Fibroblast of the conjunctiva (primary cell): ENCODE data around the gene LDLRAD4.
"Not testable (repeated sequence)": the region's sequence is repeated elsewhere in the genome, so short reads cannot be mapped to it uniquely, and the experiment has no call there.

Experiments used
- DNase-seq: peaks from one replicate; pipeline ENCODE4 v3.0.0-alpha.2; 2010; ENCODE audit warnings: low read depth

The LDLRAD4 gene

GRCh38 chr18:13676471-13676870 lies 457.9 kb downstream of the LDLRAD4 start:
- no peak for DNase-seq

GRCh38 chr18:13677350-13677749 lies 458.8 kb downstream of the LDLRAD4 start:
- DNase-seq = not testable (repeated sequence)

DNA sequence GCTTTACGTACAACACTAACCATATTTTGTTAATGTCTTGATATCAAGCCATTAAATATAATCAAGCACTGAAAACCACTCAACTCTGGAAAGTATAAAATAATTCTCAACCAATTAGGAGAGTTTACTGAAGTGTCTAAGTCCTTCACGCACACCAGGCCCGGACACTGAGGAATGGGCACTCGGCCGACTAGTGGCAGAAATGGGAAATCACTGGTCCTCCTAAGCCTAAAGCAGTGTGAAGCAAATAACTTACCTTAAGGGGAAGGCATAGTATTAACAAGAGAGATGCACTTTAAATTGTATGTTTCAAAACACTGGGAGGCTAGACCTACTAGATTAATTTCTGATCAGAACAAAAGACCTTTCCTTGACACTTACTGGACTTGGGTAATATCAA lies 462.1 kb downstream of the LDLRAD4 start:
- DNase-seq = no peak

- DNase-seq = no peak
Observed at GRCh38 chr18:13681701-13682100, 463.1 kb downstream of the LDLRAD4 start.

DNA sequence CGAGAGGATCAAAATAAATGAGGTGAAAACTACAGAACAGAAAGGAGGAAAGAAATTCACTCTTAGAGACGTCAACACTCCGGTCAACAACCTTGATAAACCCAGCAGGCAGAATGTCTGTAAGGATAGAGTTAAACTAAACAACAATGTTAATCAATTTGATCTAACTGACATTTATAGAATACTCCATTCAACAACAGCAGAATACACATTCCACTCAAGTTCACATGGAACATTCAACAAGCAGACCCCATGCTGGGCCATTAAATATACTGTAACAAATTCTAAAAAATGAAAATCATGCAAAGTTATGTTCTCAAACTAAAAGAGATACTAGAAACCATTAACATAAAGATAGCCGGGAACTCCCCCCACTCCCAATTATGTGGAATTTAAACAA lies 466.0 kb downstream of the LDLRAD4 start:
- no peak for DNase-seq

GRCh38 chr18:13688191-13689136 lies 469.9 kb downstream of the LDLRAD4 start:
- no peak for DNase-seq

DNA sequence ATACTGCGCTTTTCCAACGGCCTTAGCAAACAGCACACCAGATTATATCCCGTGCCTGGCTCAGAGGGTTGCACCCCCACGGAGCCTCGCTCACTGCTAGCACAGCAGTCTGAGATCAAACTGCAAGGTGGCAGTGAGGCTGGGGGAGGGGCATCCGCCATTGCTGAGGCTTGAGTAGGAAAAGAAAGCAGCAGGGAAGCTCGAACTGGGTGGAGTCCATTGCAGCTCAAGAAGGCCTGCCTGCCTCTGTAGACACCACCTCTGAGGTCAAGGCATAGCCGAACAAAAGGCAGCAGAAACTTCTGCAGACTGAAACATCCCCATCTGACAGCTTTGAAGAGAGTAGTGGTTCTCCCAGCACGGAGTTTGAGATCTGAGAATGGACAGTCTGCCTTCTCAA lies 471.5 kb downstream of the LDLRAD4 start:
- not testable (repeated sequence) for DNase-seq

DNA sequence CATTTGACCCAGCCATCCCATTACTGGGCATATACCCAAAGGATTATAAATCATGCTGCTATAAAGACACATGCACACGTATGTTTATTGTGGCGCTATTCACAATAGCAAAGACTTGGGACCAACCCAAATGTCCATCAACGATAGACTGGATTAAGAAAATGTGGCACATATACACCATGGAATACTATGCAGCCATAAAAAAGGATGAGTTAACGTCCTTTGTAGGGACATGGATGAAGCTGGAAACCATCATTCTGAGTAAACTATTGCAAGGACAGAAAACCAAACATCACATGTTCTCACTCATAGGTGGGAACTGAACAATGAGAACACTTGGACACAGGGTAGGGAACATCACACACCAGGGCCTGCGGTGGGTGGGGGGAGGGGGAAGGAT lies 476.8 kb downstream of the LDLRAD4 start:
- not testable (repeated sequence) for DNase-seq

DNA sequence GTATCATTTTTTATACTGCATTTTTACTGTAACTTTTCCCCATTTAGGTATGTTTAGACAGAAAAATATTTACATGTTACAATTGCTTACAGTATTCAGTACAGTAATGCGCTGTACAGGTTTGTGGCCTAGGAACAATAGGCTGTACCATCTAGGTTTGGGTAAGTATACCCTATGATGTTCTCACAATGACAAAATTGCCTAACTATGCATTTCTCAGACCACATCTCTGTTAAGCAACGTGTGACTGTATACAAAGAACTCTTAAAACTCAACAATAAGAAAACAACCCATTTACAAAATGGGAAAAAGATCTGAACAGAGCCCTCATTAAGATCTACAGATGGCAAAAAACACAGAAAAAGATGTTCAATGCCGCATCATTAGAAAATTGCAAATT lies 478.4 kb downstream of the LDLRAD4 start:
- no peak for DNase-seq

DNA sequence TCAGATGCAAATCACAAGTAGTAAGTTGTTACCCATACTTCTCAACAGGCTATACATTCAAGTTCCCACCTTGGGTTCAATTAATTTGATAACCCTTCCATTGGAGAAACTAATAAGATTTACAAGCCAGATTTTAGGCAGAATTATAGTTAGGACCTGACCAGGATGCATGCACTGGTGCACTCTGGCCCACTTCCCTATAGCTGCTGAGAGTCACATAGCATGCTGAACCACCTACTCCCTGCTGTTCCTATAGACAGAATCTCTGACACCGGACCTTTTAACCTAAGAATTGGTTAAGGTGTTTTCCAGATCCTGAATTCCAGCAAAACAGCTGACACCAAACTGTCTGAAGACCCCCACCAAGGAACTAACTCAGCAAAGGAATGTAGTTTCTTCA lies 481.6 kb downstream of the LDLRAD4 start:
- no peak for DNase-seq
